ENCODE data around the gene KCNH3.
A peak's percentile ranks its signal among the peaks of the same experiment; 100 is the strongest.

The KCNH3 gene

GRCh38 chr12:49547090-49547690 is 8.4 kb downstream of the KCNH3 start:
- no peak for DNase-seq (ENCODE audit: low spot score)

- no peak for DNase-seq (ENCODE audit: low spot score)
Observed at GRCh38 chr12:49548481-49548821, 9.6 kb downstream of the KCNH3 start.

GRCh38 chr12:49548822-49549648 is 10.2 kb downstream of the KCNH3 start:
- DNase-seq (ENCODE audit: low spot score), result peak; percentile 65

- DNase-seq (ENCODE audit: low spot score), result no peak
Observed at GRCh38 chr12:49549735-49550692, 11.2 kb downstream of the KCNH3 start.

- no peak for DNase-seq (ENCODE audit: low spot score)
Observed at GRCh38 chr12:49550693-49551252, 11.9 kb downstream of the KCNH3 start.

GRCh38 chr12:49552014-49552413 is 13.2 kb downstream of the KCNH3 start:
- DNase-seq (ENCODE audit: low spot score), result no peak

- no peak for DNase-seq (ENCODE audit: low spot score)
Observed at GRCh38 chr12:49552425-49552824, 13.6 kb downstream of the KCNH3 start.

GRCh38 chr12:49552899-49553298 is 14.1 kb downstream of the KCNH3 start:
- DNase-seq (ENCODE audit: low spot score), result no peak

- DNase-seq (ENCODE audit: low spot score), result peak; percentile 72
Observed at GRCh38 chr12:49553512-49554088, 14.8 kb downstream of the KCNH3 start.

GRCh38 chr12:49554266-49554665 is 15.4 kb downstream of the KCNH3 start:
- DNase-seq (ENCODE audit: low spot score), result no peak

GRCh38 chr12:49555631-49556390 is 17.0 kb downstream of the KCNH3 start:
- no peak for DNase-seq (ENCODE audit: low spot score)

- no peak for DNase-seq (ENCODE audit: low spot score)
Observed at GRCh38 chr12:49556391-49557186, 17.8 kb downstream of the KCNH3 start.

- DNase-seq (ENCODE audit: low spot score), result no peak
Observed at GRCh38 chr12:49557187-49557916, 18.5 kb downstream of the KCNH3 start.

- no peak for DNase-seq (ENCODE audit: low spot score)
Observed at GRCh38 chr12:49557917-49558215, 19.0 kb downstream of the KCNH3 start.

GRCh38 chr12:49558526-49558925 is 19.7 kb downstream of the KCNH3 start:
- no peak for DNase-seq (ENCODE audit: low spot score)

GRCh38 chr12:49559011-49559675 is 20.3 kb downstream of the KCNH3 start:
- DNase-seq (ENCODE audit: low spot score), result no peak

GRCh38 chr12:49560695-49561094 is 21.9 kb downstream of the KCNH3 start:
- no peak for DNase-seq (ENCODE audit: low spot score)

- no peak for DNase-seq (ENCODE audit: low spot score)
Observed at GRCh38 chr12:49562233-49562632, 23.4 kb downstream of the KCNH3 start.

- no peak for DNase-seq (ENCODE audit: low spot score)
Observed at GRCh38 chr12:49562831-49563230, 24.0 kb downstream of the KCNH3 start.
